RPMI8226 (cell line): ENCODE measurements around the gene PTGDR2.

Experiments used
- DNase-seq: peaks from one replicate; pipeline ENCODE4 v3.0.0-alpha.2; 2015

Gene PTGDR2

GRCh38 chr11:60873533-60873932, 17.8 kb upstream of the PTGDR2 start:
- no peak for DNase-seq

DNA sequence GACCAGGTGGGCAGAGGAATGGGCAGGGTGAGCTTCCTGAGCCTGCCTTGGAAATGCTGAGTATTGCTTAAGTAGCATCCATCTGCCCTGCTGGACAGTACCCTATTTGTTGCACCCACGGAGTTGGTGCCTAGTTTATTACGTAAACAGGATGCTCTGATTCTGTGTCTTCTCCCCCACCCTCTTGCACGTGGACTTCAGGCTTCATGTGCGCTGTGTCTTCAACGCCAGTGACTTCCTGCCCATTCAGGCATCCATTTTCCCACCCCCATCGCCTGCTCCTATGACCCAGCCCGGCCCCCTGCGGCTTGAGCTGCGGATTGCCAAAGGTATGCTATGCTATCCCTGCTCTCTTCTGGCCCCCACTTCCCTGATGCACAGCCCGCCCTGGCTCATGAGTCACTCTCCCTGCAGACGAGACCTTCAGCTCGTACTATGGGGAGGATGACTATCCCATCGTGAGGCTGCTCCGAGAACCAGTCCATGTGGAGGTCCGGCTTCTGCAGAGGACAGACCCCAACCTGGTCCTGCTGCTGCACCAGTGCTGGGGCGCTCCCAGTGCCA, 17.3 kb upstream of the PTGDR2 start:
- DNase-seq, result no peak

- DNase-seq, result peak; percentile 86
Measured at GRCh38 chr11:60872124-60872960, 16.6 kb upstream of the PTGDR2 start.

GRCh38 chr11:60871378-60872061, 15.8 kb upstream of the PTGDR2 start:
- DNase-seq, result peak; percentile 82

GRCh38 chr11:60870733-60871377, 15.1 kb upstream of the PTGDR2 start:
- no peak for DNase-seq

DNA sequence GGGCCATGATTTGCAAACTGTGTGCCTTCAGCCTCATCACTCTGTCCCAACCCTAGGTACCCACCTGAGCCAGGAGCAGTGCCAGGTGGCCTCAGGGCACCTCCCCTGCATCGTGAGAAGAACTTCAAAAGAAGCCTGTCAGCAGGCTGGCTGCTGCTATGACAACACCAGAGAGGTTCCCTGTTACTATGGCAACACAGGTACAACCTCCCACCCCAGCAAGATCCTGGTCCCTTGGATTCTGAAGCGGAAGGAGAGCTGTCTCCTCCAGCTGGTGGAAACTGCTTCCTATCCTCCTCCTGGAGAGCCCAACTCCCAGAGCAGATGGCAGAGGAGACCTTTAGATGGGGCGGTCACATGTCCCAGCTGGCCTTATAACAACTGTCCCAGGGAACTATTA, 14.5 kb upstream of the PTGDR2 start:
- DNase-seq, result peak; percentile 94

- DNase-seq, result no peak
Measured at GRCh38 chr11:60869451-60869825, 13.7 kb upstream of the PTGDR2 start.

DNA sequence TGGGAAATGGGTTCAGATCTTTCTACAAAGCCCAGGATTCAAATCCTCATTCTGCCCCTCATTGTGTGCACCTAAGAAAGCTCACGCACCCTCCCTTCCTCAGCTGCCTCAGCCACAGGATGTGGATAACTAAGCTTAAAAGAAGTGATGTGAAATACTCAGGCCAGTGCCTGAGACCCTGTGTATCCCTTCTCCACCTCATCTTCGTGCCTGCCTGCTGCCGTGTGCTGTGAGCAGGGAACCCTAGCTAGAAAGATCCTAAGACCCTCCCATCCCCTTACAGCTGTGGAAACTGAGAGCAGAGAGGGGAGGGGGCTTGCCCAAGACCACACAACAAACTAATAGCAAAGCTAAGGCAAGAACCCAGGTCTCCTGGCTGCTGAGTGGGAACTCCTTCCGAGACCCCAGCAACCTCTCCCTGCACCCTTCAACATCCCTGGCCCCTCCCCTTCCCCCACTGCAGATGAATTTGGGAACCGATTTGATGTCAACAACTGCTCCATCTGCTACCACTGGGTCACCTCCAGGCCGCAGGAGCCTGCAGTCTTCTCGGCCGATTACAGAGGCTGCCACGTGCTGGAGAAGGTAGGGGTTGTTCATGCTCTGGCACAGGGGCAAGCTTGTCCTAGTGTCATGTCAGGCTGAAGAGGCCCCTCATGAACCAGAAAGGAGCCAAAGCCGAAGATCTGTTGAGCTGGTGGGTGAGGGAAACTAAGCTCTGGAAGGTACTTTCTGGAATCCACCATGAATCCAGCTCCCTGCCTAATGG, 13.1 kb upstream of the PTGDR2 start:
- DNase-seq, result no peak

- DNase-seq, result peak; percentile 80
Measured at GRCh38 chr11:60867871-60868681, 12.3 kb upstream of the PTGDR2 start.

GRCh38 chr11:60866911-60867870, 11.4 kb upstream of the PTGDR2 start, which contains the start of gene ZP1:
ZP1 (plus strand) TSS chr11:60867542; CDS start chr11:60867562, 20 bp downstream.
- peak; percentile 81 for DNase-seq

DNA sequence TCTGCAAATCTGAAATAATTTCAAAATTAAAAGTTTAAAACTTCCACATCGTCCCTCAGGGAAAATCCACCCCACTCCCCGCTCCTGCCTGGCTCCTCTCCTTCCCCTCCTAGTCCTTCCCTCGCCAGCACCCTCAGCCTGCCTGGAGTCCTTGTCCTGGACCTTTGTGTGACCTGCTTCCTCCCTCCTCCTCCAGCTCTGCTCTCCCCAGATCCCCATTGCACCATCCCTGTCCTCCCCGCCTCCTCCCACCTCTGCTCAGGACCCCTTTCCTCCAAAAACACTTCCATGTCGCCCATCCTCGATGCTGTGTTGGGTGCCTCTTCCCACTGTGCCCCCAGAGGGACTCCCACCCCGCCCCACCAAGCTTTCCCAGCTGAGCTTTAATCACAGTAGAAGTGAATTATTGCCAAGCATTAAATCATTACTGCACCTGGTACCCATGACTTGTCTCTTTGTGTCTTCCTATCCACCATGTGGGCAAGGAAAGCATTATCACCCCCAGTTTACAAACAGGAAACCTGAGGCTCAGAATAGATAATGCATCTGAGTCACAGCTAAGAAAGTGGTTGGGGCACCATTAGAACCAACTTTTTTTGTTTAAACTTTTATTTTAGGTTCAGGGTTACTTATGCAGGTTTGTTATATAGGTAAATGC, 9.2 kb upstream of the PTGDR2 start:
- DNase-seq, result no peak

DNA sequence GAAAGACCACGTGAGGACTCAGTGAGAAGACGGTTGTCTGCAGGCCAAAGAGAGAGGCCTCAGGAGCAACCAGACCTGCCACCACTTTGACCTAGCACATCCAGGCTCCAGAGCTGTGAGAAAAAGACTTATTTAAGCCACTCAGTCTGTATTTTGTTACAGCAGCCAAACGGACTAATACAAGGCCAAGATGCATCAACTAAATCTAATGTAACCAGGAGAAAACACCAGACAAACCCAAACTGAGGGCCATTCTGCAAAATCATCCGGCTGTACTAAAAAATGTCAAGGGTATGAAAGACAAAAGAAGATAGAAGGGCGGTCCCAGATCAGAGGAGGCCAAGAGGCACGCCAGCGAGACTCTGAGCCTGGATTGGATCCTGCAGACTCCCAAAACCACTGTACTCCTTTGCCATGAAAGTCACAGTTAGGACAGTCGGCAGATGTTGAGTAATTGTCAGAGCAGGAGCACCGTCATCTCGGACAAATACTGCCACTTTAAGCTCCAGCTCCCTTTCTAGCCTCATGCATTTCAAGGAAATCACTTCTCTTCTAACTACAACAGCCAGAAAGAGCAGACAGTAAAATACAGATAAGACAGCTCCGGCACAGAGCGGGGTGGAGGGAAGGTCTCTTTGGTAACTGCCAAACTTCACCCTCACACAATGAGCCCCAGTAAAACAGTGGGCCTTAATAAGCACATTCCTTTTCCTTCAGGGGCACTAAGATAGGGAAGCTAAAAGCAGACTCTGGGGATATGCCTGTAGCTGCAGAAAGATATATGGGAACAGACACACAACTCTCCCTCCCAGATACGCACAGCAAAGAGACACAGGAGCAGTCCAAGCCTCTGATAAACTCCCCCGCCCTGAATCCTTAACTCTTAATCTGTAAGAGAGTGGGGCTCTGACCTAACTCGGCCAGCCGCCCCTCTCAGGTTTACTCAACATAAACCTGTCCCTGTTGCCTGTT, 8.1 kb upstream of the PTGDR2 start:
- no peak for DNase-seq

DNA sequence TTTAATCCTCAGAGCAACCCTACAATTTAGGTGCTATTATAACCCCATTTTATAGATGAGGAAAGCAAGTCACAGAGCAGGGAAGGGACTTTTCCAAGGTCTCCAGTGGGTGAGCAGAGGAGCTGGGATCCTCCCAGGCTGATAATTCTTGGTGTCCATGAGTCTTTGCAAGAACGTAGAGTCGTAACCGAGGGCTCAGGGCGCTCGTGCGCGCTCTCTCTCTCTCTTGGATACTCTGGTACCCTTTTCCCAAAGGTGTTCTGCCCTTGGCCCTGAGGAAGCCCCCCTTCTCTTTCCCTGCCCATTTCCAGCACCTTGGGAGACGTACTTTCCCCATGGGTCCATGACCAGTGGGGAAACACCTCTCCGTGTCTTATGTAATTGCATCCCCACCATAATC, 6.4 kb upstream of the PTGDR2 start:
- no peak for DNase-seq

- no peak for DNase-seq
Measured at GRCh38 chr11:60860943-60861342, 5.2 kb upstream of the PTGDR2 start.

GRCh38 chr11:60859616-60860250, 4.0 kb upstream of the PTGDR2 start:
- no peak for DNase-seq

DNA sequence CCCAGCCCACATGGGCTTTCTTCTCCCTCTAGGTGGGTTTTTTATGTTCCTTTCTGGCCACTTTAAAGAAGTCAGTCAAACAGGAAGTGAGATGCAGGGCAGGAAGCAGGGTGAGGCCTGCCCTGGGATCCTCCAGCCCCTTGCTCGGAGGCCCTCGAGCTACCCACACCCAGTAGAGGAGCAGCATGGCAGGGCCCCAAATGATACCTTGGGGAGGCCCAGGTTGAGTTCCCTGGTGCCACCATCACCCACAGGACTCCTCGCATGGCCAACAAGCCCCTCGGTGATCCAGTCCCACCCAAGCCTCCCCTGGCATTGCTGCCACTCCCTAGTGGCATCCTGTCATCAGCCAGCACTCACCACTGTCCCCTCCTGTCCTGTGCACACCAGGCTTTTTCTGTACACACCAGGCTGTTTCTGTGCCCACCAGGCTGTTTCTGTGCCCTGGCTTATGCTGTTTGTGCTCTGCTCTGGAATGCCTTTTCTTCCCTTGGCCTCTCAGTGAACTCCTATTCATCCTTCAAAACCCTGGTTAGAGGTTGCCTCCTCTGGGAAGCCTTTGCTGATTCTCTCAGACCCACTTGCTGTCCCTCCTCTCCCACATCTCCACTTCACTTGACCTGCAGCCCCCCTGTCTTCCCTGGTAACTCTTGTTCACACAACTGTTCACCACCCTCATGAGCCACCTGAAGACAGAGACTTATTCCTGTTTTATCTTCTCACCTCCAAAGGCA, 3.1 kb upstream of the PTGDR2 start:
- DNase-seq, result no peak

- DNase-seq, result no peak
Measured at GRCh38 chr11:60858236-60858635, 2.5 kb upstream of the PTGDR2 start.
